PFSK-1 (cell line): ENCODE results near the gene SLIT2.

Source experiments
- POLR2AphosphoS5 ChIP-seq: IDR thresholded peaks from 2 replicates; pipeline ENCODE4 v1.6.1; 2012; ENCODE audit warnings: low read depth, mild to moderate bottlenecking, control low read depth, low read length, moderate library complexity
- SIN3A ChIP-seq: IDR thresholded peaks from 2 replicates; pipeline ENCODE4 v1.6.1; 2012; ENCODE audit warnings: mild to moderate bottlenecking, low read length, moderate library complexity, borderline replicate concordance; ENCODE audit not compliant: insufficient read depth
- TAF1 ChIP-seq: IDR thresholded peaks from 2 replicates; pipeline ENCODE4 v1.6.1; 2012; ENCODE audit warnings: low read length, control low read depth, borderline replicate concordance; ENCODE audit not compliant: insufficient read depth
- TF ChIP-seq, protein P1 (sequence below), 2 experiments: IDR thresholded peaks; 2 replicates each; pipeline versions ENCODE4 v1.6.1 to v1.8.0; 2011 to 2012; ENCODE audit warnings: low read depth in 2 of 2, low read length in 2 of 2, control low read depth in 1 of 2, inconsistent platforms in 1 of 2, mild to moderate bottlenecking in 1 of 2, moderate library complexity in 1 of 2; ENCODE audit not compliant: insufficient read depth in 1 of 2

DNA sequence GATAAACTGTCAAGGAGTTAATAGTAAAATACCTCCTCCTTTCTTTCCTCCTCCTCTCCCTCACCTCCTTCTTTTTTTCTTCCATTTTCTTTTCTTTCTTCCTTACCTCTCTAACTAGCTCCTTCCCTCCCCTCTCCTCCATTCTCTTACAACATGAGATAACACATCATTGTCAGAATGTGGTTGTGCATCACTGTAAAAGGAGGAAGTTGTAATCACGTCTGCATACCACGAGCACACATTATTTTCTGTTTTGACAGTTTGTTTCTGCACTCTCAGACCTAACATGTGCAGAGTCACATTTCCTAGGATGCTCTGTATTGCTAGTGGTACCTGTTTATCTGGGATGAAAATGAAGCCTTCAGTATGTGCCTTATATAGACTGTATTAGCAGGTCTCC, 9.1 kb downstream of the SLIT2 start:
- TF ChIP-seq POLR2AphosphoS5 = no peak
- TF ChIP-seq, protein P1, sequence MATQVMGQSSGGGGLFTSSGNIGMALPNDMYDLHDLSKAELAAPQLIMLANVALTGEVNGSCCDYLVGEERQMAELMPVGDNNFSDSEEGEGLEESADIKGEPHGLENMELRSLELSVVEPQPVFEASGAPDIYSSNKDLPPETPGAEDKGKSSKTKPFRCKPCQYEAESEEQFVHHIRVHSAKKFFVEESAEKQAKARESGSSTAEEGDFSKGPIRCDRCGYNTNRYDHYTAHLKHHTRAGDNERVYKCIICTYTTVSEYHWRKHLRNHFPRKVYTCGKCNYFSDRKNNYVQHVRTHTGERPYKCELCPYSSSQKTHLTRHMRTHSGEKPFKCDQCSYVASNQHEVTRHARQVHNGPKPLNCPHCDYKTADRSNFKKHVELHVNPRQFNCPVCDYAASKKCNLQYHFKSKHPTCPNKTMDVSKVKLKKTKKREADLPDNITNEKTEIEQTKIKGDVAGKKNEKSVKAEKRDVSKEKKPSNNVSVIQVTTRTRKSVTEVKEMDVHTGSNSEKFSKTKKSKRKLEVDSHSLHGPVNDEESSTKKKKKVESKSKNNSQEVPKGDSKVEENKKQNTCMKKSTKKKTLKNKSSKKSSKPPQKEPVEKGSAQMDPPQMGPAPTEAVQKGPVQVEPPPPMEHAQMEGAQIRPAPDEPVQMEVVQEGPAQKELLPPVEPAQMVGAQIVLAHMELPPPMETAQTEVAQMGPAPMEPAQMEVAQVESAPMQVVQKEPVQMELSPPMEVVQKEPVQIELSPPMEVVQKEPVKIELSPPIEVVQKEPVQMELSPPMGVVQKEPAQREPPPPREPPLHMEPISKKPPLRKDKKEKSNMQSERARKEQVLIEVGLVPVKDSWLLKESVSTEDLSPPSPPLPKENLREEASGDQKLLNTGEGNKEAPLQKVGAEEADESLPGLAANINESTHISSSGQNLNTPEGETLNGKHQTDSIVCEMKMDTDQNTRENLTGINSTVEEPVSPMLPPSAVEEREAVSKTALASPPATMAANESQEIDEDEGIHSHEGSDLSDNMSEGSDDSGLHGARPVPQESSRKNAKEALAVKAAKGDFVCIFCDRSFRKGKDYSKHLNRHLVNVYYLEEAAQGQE (IDR thresholded peaks at IDR 0.05; ENCODE audit: insufficient read depth in 1 of 2, low read depth in 2 of 2, low read length in 2 of 2) = no peak
- TF ChIP-seq TAF1 = no peak
- TF ChIP-seq SIN3A = 0 out of 2 replicates have a peak, but pooled peaks have one; percentile 57
